Nephron (organoid): Measurements from ENCODE around the gene TBX20.

Experiments
- H3K27ac Mint-ChIP-seq, 3 experiments: 2 replicates each; pipeline ENCODE4 v1.8.0; 2020; ENCODE audit warnings: mixed read lengths in 3 of 3, mild to moderate bottlenecking in 2 of 3, moderate library complexity in 1 of 3
- H3K27me3 Mint-ChIP-seq: 2 replicates; pipeline ENCODE4 v1.8.0; 2021; ENCODE audit warnings: low read depth, mild to moderate bottlenecking, moderate library complexity, mixed read lengths
- H3K36me3 Mint-ChIP-seq: 2 replicates; pipeline ENCODE4 v1.8.0; 2020; ENCODE audit warnings: low read depth, mixed read lengths
- H3K4me1 Mint-ChIP-seq: 2 replicates; pipeline ENCODE4 v1.8.0; 2020; ENCODE audit warnings: mixed read lengths
- H3K4me3 Mint-ChIP-seq, 3 experiments: 2 replicates each; pipeline ENCODE4 v1.8.0; 2020; ENCODE audit warnings: mild to moderate bottlenecking in 3 of 3, mixed read lengths in 3 of 3, moderate library complexity in 2 of 3
- H3K9me3 Mint-ChIP-seq: 2 replicates; pipeline ENCODE4 v1.8.0; 2020; ENCODE audit warnings: mixed read lengths
- TF ChIP-seq, protein P1 (sequence below), 3 experiments: fragments of 200-600 bp; sonication (generic); IDR thresholded peaks; one replicate each; pipeline ENCODE4 v1.5.0; 2021; ENCODE audit warnings: antibody characterized with exemption in 3 of 3; ENCODE audit not compliant: unreplicated experiment in 3 of 3

TBX20 gene

GRCh38 chr7:35261476-35262285 lies 7.8 kb upstream of the TBX20 start:
- Mint-ChIP-seq H3K4me1 (peaks cover 7% of the 10 kb centered on the region), H3K4me3 (peak overlapping the region in 2 of 3 experiments; percentile 52 to 58)

DNA sequence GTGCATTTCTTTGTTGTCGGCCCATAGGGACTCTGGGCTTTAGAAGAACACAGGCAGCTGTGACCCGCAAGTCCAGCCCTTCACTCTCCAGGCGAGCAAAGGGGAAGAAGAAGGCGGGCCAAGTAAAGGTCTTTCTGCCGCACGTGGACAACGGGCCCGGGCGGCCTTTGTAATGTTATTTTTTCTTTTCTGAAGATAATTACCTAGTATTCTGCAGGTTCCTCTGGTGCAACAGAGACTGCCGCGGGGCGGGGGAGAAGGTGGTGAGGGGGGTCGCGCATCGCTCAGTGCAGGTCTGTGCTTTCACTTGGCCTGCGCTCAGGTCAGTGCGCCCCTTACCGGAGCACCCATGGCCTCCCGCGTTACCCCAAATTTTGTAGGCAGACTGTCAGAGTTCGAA lies 7.1 kb upstream of the TBX20 start:
- H3K36me3 Mint-ChIP-seq = no peaks in the 10 kb centered on the region
- no peaks in the 10 kb centered on the region for H3K9me3 Mint-ChIP-seq
- H3K4me1 Mint-ChIP-seq = peaks cover 10% of the 10 kb centered on the region
- TF ChIP-seq, protein P1, sequence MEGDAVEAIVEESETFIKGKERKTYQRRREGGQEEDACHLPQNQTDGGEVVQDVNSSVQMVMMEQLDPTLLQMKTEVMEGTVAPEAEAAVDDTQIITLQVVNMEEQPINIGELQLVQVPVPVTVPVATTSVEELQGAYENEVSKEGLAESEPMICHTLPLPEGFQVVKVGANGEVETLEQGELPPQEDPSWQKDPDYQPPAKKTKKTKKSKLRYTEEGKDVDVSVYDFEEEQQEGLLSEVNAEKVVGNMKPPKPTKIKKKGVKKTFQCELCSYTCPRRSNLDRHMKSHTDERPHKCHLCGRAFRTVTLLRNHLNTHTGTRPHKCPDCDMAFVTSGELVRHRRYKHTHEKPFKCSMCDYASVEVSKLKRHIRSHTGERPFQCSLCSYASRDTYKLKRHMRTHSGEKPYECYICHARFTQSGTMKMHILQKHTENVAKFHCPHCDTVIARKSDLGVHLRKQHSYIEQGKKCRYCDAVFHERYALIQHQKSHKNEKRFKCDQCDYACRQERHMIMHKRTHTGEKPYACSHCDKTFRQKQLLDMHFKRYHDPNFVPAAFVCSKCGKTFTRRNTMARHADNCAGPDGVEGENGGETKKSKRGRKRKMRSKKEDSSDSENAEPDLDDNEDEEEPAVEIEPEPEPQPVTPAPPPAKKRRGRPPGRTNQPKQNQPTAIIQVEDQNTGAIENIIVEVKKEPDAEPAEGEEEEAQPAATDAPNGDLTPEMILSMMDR (IDR thresholded peaks at IDR 0.05; ENCODE audit: unreplicated experiment in 3 of 3) = no peak
- no peak overlapping the region for H3K27ac Mint-ChIP-seq
- H3K27me3 Mint-ChIP-seq = peaks cover 99% of the 10 kb centered on the region
- peak overlapping the region in 1 of 3 experiments; percentile 32 for H3K4me3 Mint-ChIP-seq

More at GRCh38 chr7:35261476-35262285, 7.8 kb upstream of the TBX20 start:
- Mint-ChIP-seq H3K9me3 (no peaks in the 10 kb centered on the region), H3K27ac (no peak overlapping the region), H3K27me3 (peaks cover 98% of the 10 kb centered on the region), H3K36me3 (no peaks in the 10 kb centered on the region)
- TF ChIP-seq, protein P1 (IDR thresholded peaks at IDR 0.05; ENCODE audit: unreplicated experiment in 3 of 3) = peak in 2 of 3 experiments; percentile 14 to 20

DNA sequence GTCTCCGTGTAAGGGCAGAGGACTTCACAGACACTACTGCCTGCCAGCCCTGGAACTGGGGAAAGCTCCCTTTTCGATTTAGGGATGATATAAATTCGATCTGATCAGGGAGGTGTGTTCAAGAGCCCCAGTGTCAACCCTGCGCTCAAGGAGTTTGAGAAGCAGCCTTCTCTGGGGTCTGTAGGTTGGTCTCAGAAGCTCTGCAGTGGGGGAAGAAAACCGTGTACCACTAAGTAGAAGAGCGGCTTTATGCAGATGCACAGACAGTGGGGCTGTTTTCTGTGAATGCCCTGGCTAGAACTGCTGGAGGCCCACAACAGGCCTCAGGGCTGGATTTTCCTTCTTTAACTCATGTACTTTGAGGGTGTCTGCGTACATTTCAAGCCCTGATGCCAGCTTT lies 6.3 kb upstream of the TBX20 start:
- H3K4me1 Mint-ChIP-seq = peaks cover 10% of the 10 kb centered on the region
- H3K36me3 Mint-ChIP-seq = no peaks in the 10 kb centered on the region
- peaks cover 99% of the 10 kb centered on the region for H3K27me3 Mint-ChIP-seq
- H3K27ac Mint-ChIP-seq = no peak overlapping the region
- H3K4me3 Mint-ChIP-seq = no peak overlapping the region
- no peaks in the 10 kb centered on the region for H3K9me3 Mint-ChIP-seq
- TF ChIP-seq, protein P1 (IDR thresholded peaks at IDR 0.05; ENCODE audit: unreplicated experiment in 3 of 3) = no peak

GRCh38 chr7:35259523-35259908 lies 5.6 kb upstream of the TBX20 start:
- Mint-ChIP-seq H3K4me3 (no peak overlapping the region), H3K4me1 (peaks cover 10% of the 10 kb centered on the region), H3K27ac (no peak overlapping the region), H3K36me3 (no peaks in the 10 kb centered on the region), H3K27me3 (peaks cover 99% of the 10 kb centered on the region), H3K9me3 (no peaks in the 10 kb centered on the region)
- TF ChIP-seq, protein P1 (IDR thresholded peaks at IDR 0.05; ENCODE audit: unreplicated experiment in 3 of 3) = no peak

- Mint-ChIP-seq H3K36me3 (no peaks in the 10 kb centered on the region), H3K27ac (no peak overlapping the region), H3K4me3 (peak overlapping the region in 2 of 3 experiments; percentile 65 to 68), H3K27me3 (peaks cover 100% of the 10 kb centered on the region), H3K9me3 (no peaks in the 10 kb centered on the region), H3K4me1 (peaks cover 10% of the 10 kb centered on the region)
- TF ChIP-seq, protein P1 (IDR thresholded peaks at IDR 0.05; ENCODE audit: unreplicated experiment in 3 of 3) = no peak
Observed at GRCh38 chr7:35258868-35259522, 5.1 kb upstream of the TBX20 start.
